A549 (cell line): ENCODE measurements around the gene MSI2. TPM values are rescaled to one million over a fixed set of nuclear protein-coding genes. Genes with fewer than 3 reads are reported as not detected.

ENCODE experiments used
- ATAC-seq, 2 experiments: fragments of 200-7000 bp in 1 of 2; fragments of >200 bp in 1 of 2; cut with Nextera tagmentation in 1 of 2; cut with Tn5 transposase in 1 of 2; 3 replicates each; pipeline versions ENCODE4 v1.8.0 to v1.9.1; 2018 to 2020; ENCODE audit warnings: mild to moderate bottlenecking in 1 of 2, moderate library complexity in 1 of 2
- CTCF ChIA-PET: fragments of 300-600 bp; sonication (Branson Sonifier 250); formaldehyde crosslinking; extraction: SDS; loops from one replicate; lab custom pipeline; 2021; ENCODE audit warnings: antibody characterized with exemption, inconsistent platforms; lab: Yijun Ruan, JAX
- POLR2A ChIA-PET: fragments of 350-600 bp; formaldehyde crosslinking; extraction: SDS; loops from one replicate; lab custom pipeline; 2021; ENCODE audit warnings: antibody characterized with exemption, inconsistent platforms; lab: Yijun Ruan, JAX
- DNase-seq, 2 experiments: peaks; one replicate each; pipeline versions ENCODE4 v3.0.0 to v3.0.0-alpha.2; 2011 to 2016; ENCODE audit warnings: low read depth in 1 of 2, low spot score in 1 of 2
- FAIRE-seq: peaks from 2 replicates; lab custom pipeline; 2011; peaks lifted over from hg19 to GRCh38; lab: Jason Lieb, UNC
- H3K27ac ChIP-seq, 2 experiments: fragments of >200 bp; sonication (Bioruptor Twin); formaldehyde crosslinking; 3 replicates each; pipeline ENCODE4 v1.5.1; 2016 to 2017
- H3K4me1 ChIP-seq: fragments of >200 bp; sonication (Bioruptor Twin); formaldehyde crosslinking; 3 replicates; pipeline ENCODE4 v1.6.1; 2016
- H3K4me2 ChIP-seq: fragments of >200 bp; sonication (Bioruptor Twin); formaldehyde crosslinking; 3 replicates; pipeline ENCODE4 v1.6.1; 2016
- H3K4me3 ChIP-seq: fragments of >200 bp; sonication (Bioruptor Twin); formaldehyde crosslinking; 3 replicates; pipeline ENCODE4 v1.5.1; 2016
- H3K9me3 ChIP-seq: fragments of >200 bp; sonication (Bioruptor Twin); formaldehyde crosslinking; 3 replicates; pipeline ENCODE4 v1.6.1; 2016
- BCL3 ChIP-seq: fragments of >200 bp; sonication (Bioruptor Twin); formaldehyde crosslinking; IDR thresholded peaks from 3 replicates; pipeline ENCODE4 v1.6.1; 2016
- BHLHE40 ChIP-seq: IDR thresholded peaks from 2 replicates; pipeline ENCODE4 v1.6.1; 2012; ENCODE audit warnings: low read depth, low read length, inconsistent platforms
- CBX2 ChIP-seq: fragments of 200-600 bp; sonication (generic); IDR thresholded peaks from 2 replicates; pipeline ENCODE4 v1.6.1; 2016; ENCODE audit warnings: low read depth, mild to moderate bottlenecking, borderline replicate concordance
- CEBPB ChIP-seq, 2 experiments: fragments of >200 bp in 1 of 2; sonication (Bioruptor Twin) in 1 of 2; formaldehyde crosslinking in 1 of 2; IDR thresholded peaks; 2 replicates each; pipeline ENCODE4 v1.6.1; 2012 to 2016
- CHD4 ChIP-seq: fragments of 200-600 bp; sonication (generic); IDR thresholded peaks from 2 replicates; pipeline ENCODE4 v1.6.1; 2016; ENCODE audit warnings: antibody characterized with exemption, mild to moderate bottlenecking, borderline replicate concordance
- EHMT2 ChIP-seq: fragments of 200-600 bp; sonication (generic); IDR thresholded peaks from 2 replicates; pipeline ENCODE4 v1.6.1; 2016; ENCODE audit warnings: antibody characterized with exemption, low read depth, mild to moderate bottlenecking, moderate library complexity
- FOSB ChIP-seq: fragments of 250-450 bp; sonication (Bioruptor Pico); IDR thresholded peaks from 2 replicates; pipeline ENCODE4 v1.5.0; 2020; ENCODE audit warnings: mild to moderate bottlenecking, moderate library complexity
- FOXS1 ChIP-seq: fragments of 250-450 bp; sonication (Bioruptor Pico); IDR thresholded peaks from 2 replicates; pipeline ENCODE4 v1.5.0; 2020; ENCODE audit warnings: mild to moderate bottlenecking, moderate library complexity
- HDAC2 ChIP-seq: fragments of 200-600 bp; sonication (generic); IDR thresholded peaks from 2 replicates; pipeline ENCODE4 v1.6.1; 2016
- HES2 ChIP-seq: fragments of >200 bp; sonication (Bioruptor Twin); formaldehyde crosslinking; IDR thresholded peaks from 2 replicates; pipeline ENCODE4 v1.6.1; 2016
- HOXB13 ChIP-seq: fragments of 250-450 bp; sonication (Bioruptor Pico); IDR thresholded peaks from 2 replicates; pipeline ENCODE4 v1.5.0; 2020; ENCODE audit warnings: low read depth, mild to moderate bottlenecking, moderate library complexity
- HOXB5 ChIP-seq: fragments of 250-450 bp; sonication (Bioruptor Pico); IDR thresholded peaks from 2 replicates; pipeline ENCODE4 v1.5.0; 2020; ENCODE audit warnings: mild to moderate bottlenecking, moderate library complexity
- JUN ChIP-seq, 2 experiments: fragments of >200 bp; sonication (Bioruptor Twin); formaldehyde crosslinking; IDR thresholded peaks; 2 replicates in 1 of 2; 3 replicates in 1 of 2; pipeline ENCODE4 v1.6.1; 2016 to 2017
- JUNB ChIP-seq: fragments of >200 bp; sonication (Bioruptor Twin); formaldehyde crosslinking; IDR thresholded peaks from 2 replicates; pipeline ENCODE4 v1.6.1; 2016
- KDM1A ChIP-seq: fragments of 200-600 bp; sonication (generic); IDR thresholded peaks from 2 replicates; pipeline ENCODE4 v1.6.1; 2016; ENCODE audit warnings: low read depth, mild to moderate bottlenecking
- KDM5A ChIP-seq: fragments of 200-600 bp; sonication (generic); IDR thresholded peaks from 2 replicates; pipeline ENCODE4 v1.6.1; 2016; ENCODE audit warnings: antibody characterized with exemption, mild to moderate bottlenecking
- MAFK ChIP-seq: fragments of 450-650 bp; IDR thresholded peaks from 2 replicates; pipeline ENCODE4 v1.6.1; 2014; ENCODE audit not compliant: partially characterized antibody
- MYC ChIP-seq: IDR thresholded peaks from 2 replicates; pipeline ENCODE4 v1.6.1; 2012; ENCODE audit warnings: mild to moderate bottlenecking, inconsistent platforms, low read length, improper control_type of control experiment, borderline replicate concordance
- NFE2L2 ChIP-seq: fragments of 150-350 bp; conservative IDR thresholded peaks from 2 replicates; pipeline ENCODE4 v1.6.1; 2014; ENCODE audit warnings: low read length
- NPAS2 ChIP-seq: fragments of 250-450 bp; sonication (Bioruptor Pico); IDR thresholded peaks from 2 replicates; pipeline ENCODE4 v1.8.0; 2022; ENCODE audit warnings: mild to moderate bottlenecking, moderate library complexity, borderline replicate concordance
- PBX3 ChIP-seq: IDR thresholded peaks from 2 replicates; pipeline ENCODE4 v1.6.1; 2012
- POLR2A ChIP-seq: IDR thresholded peaks from 2 replicates; pipeline ENCODE4 v1.6.1; 2012; ENCODE audit warnings: mild to moderate bottlenecking, low read length
- POLR2AphosphoS2 ChIP-seq: conservative IDR thresholded peaks from 2 replicates; pipeline ENCODE4 v1.6.1; 2012; ENCODE audit warnings: low read length, improper control_type of control experiment, inconsistent platforms
- RAD21 ChIP-seq, 2 experiments: fragments of >200 bp in 1 of 2; sonication (Bioruptor Twin) in 1 of 2; formaldehyde crosslinking in 1 of 2; IDR thresholded peaks in 1 of 2; conservative IDR thresholded peaks in 1 of 2; 2 replicates in 1 of 2; 3 replicates in 1 of 2; pipeline ENCODE4 v1.6.1; 2012 to 2018; ENCODE audit warnings: inconsistent platforms in 1 of 2
- RARB ChIP-seq: fragments of 250-450 bp; sonication (Bioruptor Pico); IDR thresholded peaks from 2 replicates; pipeline ENCODE4 v1.8.0; 2021; ENCODE audit warnings: mild to moderate bottlenecking, moderate library complexity
- RCOR1 ChIP-seq: fragments of 150-350 bp; IDR thresholded peaks from 2 replicates; pipeline ENCODE4 v1.6.1; 2014; ENCODE audit warnings: antibody characterized with exemption, low read length, low read depth
- RNF2 ChIP-seq: fragments of 200-600 bp; sonication (generic); IDR thresholded peaks from 2 replicates; pipeline ENCODE4 v1.6.1; 2016; ENCODE audit warnings: low read depth, mild to moderate bottlenecking, antibody characterized with exemption, moderate library complexity, borderline replicate concordance
- ZFP36 ChIP-seq: fragments of 450-650 bp; IDR thresholded peaks from 2 replicates; pipeline ENCODE4 v1.6.1; 2014; ENCODE audit warnings: borderline replicate concordance; ENCODE audit not compliant: partially characterized antibody
- ZSCAN20 ChIP-seq: fragments of 250-450 bp; sonication (Bioruptor Pico); IDR thresholded peaks from 2 replicates; pipeline ENCODE4 v1.8.0; 2022; ENCODE audit warnings: mild to moderate bottlenecking, moderate library complexity
- WGBS: methylation state at CpG from one replicate; pipeline ENCODE4 v1.1.6; 2017; ENCODE audit errors: missing lambda C conversion rate; 5-methylcytosine and 5-hydroxymethylcytosine counted together
- polyA plus RNA-seq, 4 experiments: library from polyadenylated mRNA; depleted of rRNA in 3 of 4; stranded (reverse); fragments of >200 nt; fragmentation: RNase III in 1 of 4; extraction: RNeasy Plus Mini Kit Qiagen cat#74134 plus additional on column Dnase treatment in 1 of 4; gene quantifications; 2 replicates in 3 of 4; 3 replicates in 1 of 4; pipeline ENCODE4 v1.2.3, GENCODE V29; 2011 to 2017

Gene MSI2
- polyA plus RNA-seq, 2 of the 4 experiments (the other 2 are of a cell fraction): 43.6 to 44.4 TPM

- TF ChIP-seq KDM5A (no peak), MYC (no peak), NPAS2 (no peak), MAFK (no peak), CBX2 (no peak), HOXB5 (no peak), HDAC2 (no peak), PBX3 (no peak), CEBPB (IDR thresholded peaks at IDR 0.05) (no peak), HES2 (no peak), ZSCAN20 (CRISPR knock-in tag) (no peak), EHMT2 (no peak), RAD21 (conservative IDR thresholded peaks at IDR 0.05 in 1 of 2, IDR thresholded peaks at IDR 0.05 in 1 of 2) (no peak), JUN (IDR thresholded peaks at IDR 0.05) (no peak), CHD4 (no peak)
- TF ChIP-seq, all 56 proteins: peak for 0
- Histone ChIP-seq H3K4me2 (no peak overlapping the region), H3K27ac (no peak overlapping the region), H3K4me1 (no peaks in the 10 kb centered on the region), H3K9me3 (no peaks in the 10 kb centered on the region), H3K4me3 (no peak overlapping the region)
- ChIA-PET POLR2A (no interaction called here), CTCF (interaction anchor here (1.4 to 1.7 kb wide), 2 partner anchors 28 to 327 kb away, joined by 4 to 6 read pairs; no protein-coding TSS in a partner anchor)
- 84% methylated on average over 7 of the region's 7 CpGs for WGBS
- DNase-seq (no peak), FAIRE-seq (no peak), ATAC-seq (no peak)
Observed at GRCh38 chr17:57569853-57570252, 313.5 kb downstream of the MSI2 start.

DNA sequence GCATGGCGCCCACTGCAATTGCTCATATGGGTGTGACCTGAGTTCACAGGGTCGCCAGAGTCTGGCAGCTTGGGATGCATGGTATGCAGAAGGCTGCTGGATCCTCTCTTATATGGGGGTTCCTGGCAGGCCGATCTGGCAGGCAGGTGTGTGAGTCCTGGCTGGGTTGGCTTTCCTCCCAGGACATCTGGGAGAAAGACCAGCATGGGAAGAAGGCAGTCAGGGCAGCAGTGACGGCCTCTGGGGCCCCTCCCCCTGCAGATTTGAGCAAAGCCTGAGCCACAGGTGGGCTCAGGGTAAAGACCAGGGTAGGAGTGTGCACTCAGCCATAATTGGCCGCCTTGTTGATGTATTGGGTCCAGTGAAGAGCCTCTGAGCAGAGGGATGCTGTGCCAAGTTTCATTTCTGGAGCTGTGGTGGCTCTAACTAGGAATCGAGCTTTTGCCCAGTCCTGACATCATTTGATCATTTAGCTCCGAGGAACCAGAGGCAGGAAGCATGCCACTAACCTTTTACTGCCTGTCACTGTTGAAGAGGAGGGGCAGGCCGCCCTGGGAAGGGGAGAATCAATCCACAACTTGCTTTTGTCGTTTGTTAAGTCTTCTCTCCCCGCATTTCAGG is 314.5 kb downstream of the MSI2 start:
- ATAC-seq: no peak
- Histone ChIP-seq H3K4me1 (no peaks in the 10 kb centered on the region), H3K9me3 (no peaks in the 10 kb centered on the region), H3K27ac (0 out of 6 replicates have a peak overlapping the region, but pooled peaks of 1 of the 2 experiments have one; percentile 8), H3K4me2 (no peak overlapping the region), H3K4me3 (no peak overlapping the region)
- FAIRE-seq: no peak
- ChIA-PET POLR2A (no interaction called here), CTCF (interaction anchor here (1.1 to 1.6 kb wide), 2 partner anchors 27 to 328 kb away, joined by 3 to 8 read pairs; no protein-coding TSS in a partner anchor)
- WGBS: 81% methylated on average over 10 of the region's 10 CpGs
- no peak for DNase-seq
- no peak for TF ChIP-seq RNF2

DNA sequence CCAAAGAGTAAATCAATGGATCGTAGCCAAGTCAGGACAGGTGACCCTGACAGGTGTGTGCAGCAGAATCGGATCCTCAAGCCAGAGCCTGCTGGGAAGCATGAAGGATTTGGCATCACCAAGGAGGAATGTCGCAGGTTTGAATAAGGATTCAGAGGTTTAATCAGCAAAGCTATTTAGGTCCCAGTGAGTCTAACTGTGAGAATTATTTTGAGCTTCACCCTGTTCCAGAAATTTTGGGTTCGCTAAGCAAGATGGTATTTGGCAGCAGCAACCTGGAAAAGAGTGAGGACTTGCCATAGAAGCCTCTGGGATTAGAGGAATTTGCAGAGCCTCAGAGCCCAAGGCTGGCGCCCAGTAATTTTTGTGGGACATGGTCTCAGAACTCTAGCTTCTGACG is 315.7 kb downstream of the MSI2 start:
- H3K9me3 ChIP-seq: no peaks in the 10 kb centered on the region
- TF ChIP-seq KDM1A (no peak), RAD21 (conservative IDR thresholded peaks at IDR 0.05 in 1 of 2, IDR thresholded peaks at IDR 0.05 in 1 of 2) (no peak), JUNB (no peak), NFE2L2 (no peak), FOSB (CRISPR knock-in tag) (no peak), BHLHE40 (no peak), ZFP36 (no peak), HES2 (no peak), POLR2A (no peak), RARB (CRISPR knock-in tag) (no peak), PBX3 (no peak), RCOR1 (no peak), BCL3 (no peak), FOXS1 (no peak), HOXB13 (CRISPR knock-in tag) (no peak), CEBPB (IDR thresholded peaks at IDR 0.05) (no peak), MAFK (no peak), MYC (no peak), POLR2AphosphoS2 (no peak), HDAC2 (no peak)
- no peak overlapping the region for H3K27ac ChIP-seq
- POLR2A ChIA-PET: no interaction called here
- DNase-seq (no peak), FAIRE-seq (no peak), ATAC-seq (no peak)
- 93% methylated on average over 6 of the region's 6 CpGs for WGBS
- H3K4me2 ChIP-seq: no peak overlapping the region
- CTCF ChIA-PET: interaction anchor here (0.6 to 1.6 kb wide), 3 partner anchors 15 to 32 kb away, joined by 3 to 8 read pairs (median 3); no protein-coding TSS in a partner anchor
- H3K4me3 ChIP-seq: no peak overlapping the region
- H3K4me1 ChIP-seq: no peaks in the 10 kb centered on the region
